Muscle of arm (tissue), 12 donors: ENCODE data around the gene FRMD3. TPM values are rescaled to one million over a fixed set of nuclear protein-coding genes. Genes with fewer than 3 reads are reported as not detected.
"Not testable (repeated sequence)": the region's sequence is repeated elsewhere in the genome, so short reads cannot be mapped to it uniquely, and the experiment has no call there.

Experiments used
- DNase-seq: peaks from one replicate; pipeline ENCODE4 v3.0.0-alpha.2; 2013
- polyA plus RNA-seq, 12 donors: library from polyadenylated mRNA; unstranded; fragments of 120-200 nt; gene quantifications; one replicate each; pipeline ENCODE4 v1.2.1, GENCODE V29; 2013; ENCODE audit not compliant: insufficient read length in 12 of 12

FRMD3 gene
- polyA plus RNA-seq, 12 donors = 14.2 to 62.2 (median 28.5) TPM; not detected in 1

GRCh38 chr9:83401328-83401900, 136.8 kb downstream of the FRMD3 start:
- no peak for DNase-seq

GRCh38 chr9:83396813-83397212, 141.4 kb downstream of the FRMD3 start:
- DNase-seq = no peak

- no peak for DNase-seq
Measured at GRCh38 chr9:83396342-83396741, 141.9 kb downstream of the FRMD3 start.

DNA sequence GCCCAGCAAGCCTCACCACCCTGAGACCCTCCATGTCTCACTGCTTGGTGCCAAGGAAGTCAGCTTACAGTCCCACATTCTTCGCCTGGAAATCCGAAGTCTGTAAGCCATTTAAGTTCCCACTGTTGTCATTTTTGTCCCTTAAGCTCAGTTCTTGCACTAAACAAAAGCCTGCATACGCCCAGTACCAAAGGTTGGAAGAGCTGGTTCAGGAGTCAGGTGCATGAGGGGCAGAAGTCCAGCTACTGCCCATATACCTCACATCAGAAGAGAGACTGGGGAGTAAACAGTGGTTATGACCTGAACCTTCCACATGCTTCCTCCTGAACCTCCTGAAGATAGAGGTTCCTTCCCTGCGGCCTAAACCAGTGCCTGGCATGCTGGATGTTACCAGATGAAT, 146.0 kb downstream of the FRMD3 start:
- DNase-seq = no peak

DNA sequence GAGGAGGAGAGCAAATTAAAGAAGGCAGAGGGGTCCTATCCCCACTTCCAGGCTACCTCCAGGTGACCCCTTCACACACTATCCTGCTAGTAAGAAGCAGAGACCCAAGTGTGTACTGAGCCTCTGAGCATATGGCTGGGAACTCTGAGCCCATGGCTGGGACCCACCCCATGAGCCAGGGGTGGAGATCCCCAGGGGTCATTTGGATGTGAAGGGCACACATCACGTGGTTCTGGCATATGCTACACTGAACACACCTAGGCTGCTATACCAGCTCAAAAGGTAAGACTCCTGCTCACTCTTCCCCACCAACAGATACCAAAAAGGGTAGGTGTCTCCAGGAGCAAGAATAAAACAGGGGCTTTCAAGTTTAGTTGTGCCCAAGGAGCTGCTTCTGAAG, 149.9 kb downstream of the FRMD3 start:
- DNase-seq = no peak

- DNase-seq = no peak
Measured at GRCh38 chr9:83387401-83388185, 150.6 kb downstream of the FRMD3 start.

- DNase-seq = no peak
Measured at GRCh38 chr9:83385317-83385716, 152.9 kb downstream of the FRMD3 start.

DNA sequence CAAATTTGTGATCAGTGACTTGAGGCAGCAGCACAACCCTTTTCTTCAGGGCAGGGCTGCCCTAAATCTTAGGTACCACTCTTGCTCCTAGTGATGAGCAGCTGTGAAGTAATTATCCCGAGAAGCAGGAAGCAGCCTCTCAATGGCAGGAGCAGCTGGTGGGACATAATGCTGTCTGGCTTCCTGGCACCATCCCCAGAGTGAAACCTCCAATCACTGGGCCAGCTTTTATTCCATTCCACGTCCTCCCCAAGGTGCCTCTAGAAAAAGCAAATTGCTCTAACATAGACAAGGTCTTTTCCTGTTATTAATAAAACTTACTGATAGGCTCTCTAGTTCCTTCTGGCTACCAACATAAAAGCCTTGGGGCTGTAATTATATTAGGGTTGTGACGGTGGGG, 154.0 kb downstream of the FRMD3 start:
- DNase-seq = no peak

- DNase-seq = no peak
Measured at GRCh38 chr9:83383034-83383433, 155.2 kb downstream of the FRMD3 start.

GRCh38 chr9:83382421-83382820, 155.8 kb downstream of the FRMD3 start:
- DNase-seq = no peak

DNA sequence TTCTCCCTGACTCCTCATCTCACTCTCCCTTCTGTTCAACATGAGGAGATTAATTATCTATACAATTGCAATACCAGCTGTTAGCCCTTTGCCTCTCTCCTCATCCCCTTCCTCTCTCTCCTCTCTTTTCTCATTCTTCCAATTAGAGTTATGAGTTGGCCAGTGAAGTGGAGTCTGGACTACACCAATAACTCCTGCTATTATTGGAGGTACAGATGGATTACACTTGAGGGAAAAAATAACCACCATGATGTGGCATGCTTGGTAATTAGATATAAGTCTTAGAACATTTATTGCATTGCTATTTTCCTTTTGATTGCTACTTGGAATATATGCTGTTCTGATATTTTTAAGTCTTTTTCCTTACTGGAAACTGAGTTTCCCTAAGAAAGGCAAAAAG, 159.2 kb downstream of the FRMD3 start:
- DNase-seq = no peak

DNA sequence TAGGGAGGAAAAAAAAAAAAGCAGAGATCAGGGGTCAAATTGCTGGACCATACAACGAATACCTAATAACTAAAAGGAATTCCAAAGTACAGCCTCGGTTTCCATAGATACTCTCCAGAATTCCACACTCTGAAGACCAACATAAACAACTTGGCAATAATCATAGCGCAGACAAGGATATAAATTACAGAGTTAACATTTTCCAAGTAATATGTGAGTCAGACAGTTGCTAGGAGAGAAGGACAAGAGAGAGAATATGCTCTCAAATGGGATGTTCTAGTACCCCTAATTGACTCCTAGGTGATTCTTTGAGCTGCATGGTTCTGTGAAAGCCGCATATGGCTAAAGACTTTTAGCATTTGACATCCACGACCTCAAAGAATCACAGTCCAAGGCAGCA, 165.2 kb downstream of the FRMD3 start:
- peak; percentile 56 for DNase-seq

GRCh38 chr9:83367326-83367725, 170.9 kb downstream of the FRMD3 start:
- peak; percentile 46 for DNase-seq

GRCh38 chr9:83362341-83362995, 175.7 kb downstream of the FRMD3 start:
- no peak for DNase-seq

DNA sequence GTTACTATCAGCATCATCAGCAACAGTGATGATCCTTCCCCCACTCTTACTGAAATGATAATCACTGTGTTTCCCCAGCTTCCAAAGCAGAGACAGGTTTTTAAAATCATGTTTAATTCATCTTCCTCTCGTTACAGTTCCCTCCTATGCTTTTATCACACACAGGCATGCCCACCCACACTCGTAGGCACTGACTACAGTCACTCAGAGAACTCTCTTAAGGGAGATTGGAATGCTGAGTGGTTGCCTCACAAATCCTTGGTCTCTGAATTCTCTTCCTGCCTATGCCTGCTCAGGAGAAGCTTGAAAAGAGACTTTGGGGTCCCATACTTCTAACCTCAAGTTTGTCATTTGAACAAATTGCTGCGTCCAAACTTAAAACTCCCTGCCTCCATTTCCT, 179.2 kb downstream of the FRMD3 start:
- no peak for DNase-seq

DNA sequence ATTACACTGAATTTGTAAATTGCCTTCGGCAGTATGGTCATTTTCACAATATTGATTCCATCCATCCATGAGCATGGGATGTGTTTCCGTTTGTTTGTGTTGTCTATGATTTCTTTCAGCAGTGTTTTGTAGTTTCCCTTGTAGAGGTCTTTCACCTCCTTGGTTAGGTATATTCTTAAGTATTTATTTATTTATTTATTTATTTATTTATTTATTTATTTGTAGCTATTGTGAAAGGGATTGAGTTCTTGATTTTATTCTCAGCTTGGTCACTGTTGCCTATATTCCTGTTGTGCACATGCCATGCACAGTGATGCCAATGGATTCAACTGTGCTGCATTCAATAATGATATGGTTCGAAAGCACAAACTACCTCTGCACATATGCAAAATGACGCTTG, 179.7 kb downstream of the FRMD3 start:
- not testable (repeated sequence) for DNase-seq

- DNase-seq = peak; percentile 30
Measured at GRCh38 chr9:83355729-83356151, 182.5 kb downstream of the FRMD3 start.

GRCh38 chr9:83355024-83355444, 183.2 kb downstream of the FRMD3 start:
- DNase-seq = peak; percentile 51

GRCh38 chr9:83349031-83349430, 189.2 kb downstream of the FRMD3 start:
- no peak for DNase-seq

- no peak for DNase-seq
Measured at GRCh38 chr9:83346655-83347420, 191.4 kb downstream of the FRMD3 start.

- DNase-seq = no peak
Measured at GRCh38 chr9:83343366-83343999, 194.7 kb downstream of the FRMD3 start.

DNA sequence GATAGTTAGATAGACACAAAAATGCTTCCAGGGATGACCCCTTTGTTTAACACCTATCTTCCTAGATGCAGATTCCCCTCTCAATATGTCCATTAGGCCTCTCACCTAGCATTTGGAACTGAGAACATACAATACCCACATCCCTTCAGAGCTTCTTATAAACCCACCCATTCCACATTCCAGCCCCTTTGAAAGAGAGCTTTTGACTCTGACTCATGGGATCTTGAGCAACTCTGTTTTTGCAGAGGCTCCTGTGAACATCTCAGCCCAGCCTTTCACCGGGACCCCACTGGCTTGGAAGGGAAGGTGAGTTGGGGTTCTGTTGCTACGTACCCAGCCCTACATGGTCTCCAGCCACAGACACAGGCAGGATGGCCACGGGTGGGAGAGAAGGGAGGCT, 195.5 kb downstream of the FRMD3 start:
- no peak for DNase-seq
